ENCODE measurements around the gene MAP3K14. TPM values are rescaled to one million over a fixed set of nuclear protein-coding genes. Genes with fewer than 3 reads are reported as not detected.
A peak's percentile ranks its signal among the peaks of the same experiment; 100 is the strongest.

MAP3K14 gene
- total RNA-seq, 1 experiment from 2014 or later = 16.4 TPM

- H3K79me2 ChIP-seq (ENCODE audit: insufficient read depth, low read length) = peaks cover 21% of the 10 kb centered on the region
- H3K9me2 ChIP-seq (ENCODE audit: insufficient read depth) = no peaks in the 10 kb centered on the region
- no peaks in the 10 kb centered on the region for H4K20me1 ChIP-seq (ENCODE audit: insufficient read depth)
- no peak overlapping the region for H3K4me2 ChIP-seq (ENCODE audit: low read length)
- H3K36me3 ChIP-seq (ENCODE audit: control insufficient read depth in 1 of 2, insufficient read depth in 2 of 2, low read length in 2 of 2) = peaks cover 37 to 55% of the 10 kb centered on the region in 2 experiments
- no TSS peak for BruUV-seq (replicated peaks)
- POLR2A ChIA-PET = no interaction called here
- no peak overlapping the region for H3K4me3 ChIP-seq (replicated peaks in 1 of 2; ENCODE audit: low read depth in 1 of 2, low read length in 2 of 2)
- ATAC-seq (peak; percentile 75), DNase-seq (ENCODE audit: low read depth, low spot score) (no peak)
- peak; percentile 23 to 60 (median 52); a peak in 5 of 6 replicates for TF ChIP-seq CTCF (IDR thresholded peaks at IDR 0.05 in 2 of 3, conservative IDR thresholded peaks at IDR 0.05 in 1 of 3; ENCODE audit: borderline replicate concordance in 1 of 3, insufficient read depth in 1 of 3, low read depth in 2 of 3, low read length in 2 of 3)
- TF ChIP-seq RAD21 (IDR thresholded peaks at IDR 0.05; ENCODE audit: low read depth) = peak; percentile 48
- TF ChIP-seq POLR2A (IDR thresholded peaks at IDR 0.05; ENCODE audit: borderline replicate concordance, extremely low read depth, insufficient read depth, insufficient read length) = no peak
- no peak for TF ChIP-seq JUND (IDR thresholded peaks at IDR 0.05)
- CTCF ChIA-PET = interaction anchor here (0.9 kb wide), 1 partner anchor 9 kb away, joined by 3 read pairs; no protein-coding TSS in a partner anchor
- no peak overlapping the region for H2AFZ ChIP-seq (ENCODE audit: low read depth, low read length, poor library complexity, severe bottlenecking)
- H3K4me1 ChIP-seq (ENCODE audit: control insufficient read depth in 1 of 2, insufficient read depth in 2 of 2, low read length in 2 of 2) = peaks cover 6 to 22% of the 10 kb centered on the region in 2 experiments
- RAD21 ChIA-PET (ENCODE audit: low non-redundant PET in 1 of 2, low total read pairs in 2 of 2, uncharacterized antibody in 2 of 2, unreplicated experiment in 2 of 2) = interaction anchor here in 1 of 2 experiments (0.8 kb wide), 1 partner anchor 27 kb away, joined by 3 read pairs; no protein-coding TSS in a partner anchor
- no peak overlapping the region for H3K9ac ChIP-seq (ENCODE audit: low read length)
- H3K27me3 ChIP-seq (ENCODE audit: insufficient read depth, low read length) = no peaks in the 10 kb centered on the region
- peak overlapping the region; percentile 42 for H3K27ac ChIP-seq (ENCODE audit: low read depth, low read length)
- intact Hi-C loops (cut with micrococcal nuclease) = no loop called here
- no peaks in the 10 kb centered on the region for H3K9me3 ChIP-seq (ENCODE audit: control insufficient read depth in 1 of 2, insufficient read depth in 1 of 2, low read depth in 1 of 2, low read length in 2 of 2)
These were observed 32.4 kb downstream of the MAP3K14 start for GRCh38 chr17:45284176-45285140.

- Histone ChIP-seq H3K36me3 (ENCODE audit: control insufficient read depth in 1 of 2, insufficient read depth in 2 of 2, low read length in 2 of 2) (peaks cover 29 to 48% of the 10 kb centered on the region in 2 experiments), H3K4me2 (ENCODE audit: low read length) (no peak overlapping the region), H3K9me2 (ENCODE audit: insufficient read depth) (no peaks in the 10 kb centered on the region), H2AFZ (ENCODE audit: low read depth, low read length, poor library complexity, severe bottlenecking) (no peak overlapping the region), H3K27ac (ENCODE audit: low read depth, low read length) (peak overlapping the region; percentile 42), H3K27me3 (ENCODE audit: insufficient read depth, low read length) (no peaks in the 10 kb centered on the region), H3K9ac (ENCODE audit: low read length) (no peak overlapping the region), H3K9me3 (ENCODE audit: control insufficient read depth in 1 of 2, insufficient read depth in 1 of 2, low read depth in 1 of 2, low read length in 2 of 2) (no peaks in the 10 kb centered on the region), H3K4me3 (replicated peaks in 1 of 2; ENCODE audit: low read depth in 1 of 2, low read length in 2 of 2) (no peak overlapping the region), H3K4me1 (ENCODE audit: control insufficient read depth in 1 of 2, insufficient read depth in 2 of 2, low read length in 2 of 2) (peaks cover 6 to 28% of the 10 kb centered on the region in 2 experiments), H4K20me1 (ENCODE audit: insufficient read depth) (no peaks in the 10 kb centered on the region), H3K79me2 (ENCODE audit: insufficient read depth, low read length) (peaks cover 13% of the 10 kb centered on the region)
- ChIA-PET RAD21 (ENCODE audit: low non-redundant PET in 1 of 2, low total read pairs in 2 of 2, uncharacterized antibody in 2 of 2, unreplicated experiment in 2 of 2) (interaction anchor here in 1 of 2 experiments (0.8 kb wide), 1 partner anchor 28 kb away, joined by 3 read pairs; no protein-coding TSS in a partner anchor), CTCF (interaction anchor here (0.9 kb wide), 1 partner anchor 10 kb away, joined by 3 read pairs; no protein-coding TSS in a partner anchor), POLR2A (no interaction called here)
- no peak for DNase-seq (ENCODE audit: low read depth, low spot score)
- intact Hi-C loops (cut with micrococcal nuclease) = no loop called here
- no peak for ATAC-seq
- BruUV-seq (replicated peaks) = no TSS peak
- TF ChIP-seq ZBTB33 (IDR thresholded peaks at IDR 0.05; ENCODE audit: extremely low read depth, insufficient replicate concordance, low read length) (no peak), YY1 (IDR thresholded peaks at IDR 0.05; ENCODE audit: extremely low read depth, insufficient replicate concordance, low read depth, low read length) (no peak), SRF (IDR thresholded peaks at IDR 0.05; ENCODE audit: low read depth) (no peak), FOSL1 (IDR thresholded peaks at IDR 0.05; ENCODE audit: low read depth) (no peak), ELF1 (IDR thresholded peaks at IDR 0.05; ENCODE audit: borderline replicate concordance, low read depth) (no peak), SIN3A (IDR thresholded peaks at IDR 0.05; ENCODE audit: low read depth) (no peak), ATF3 (IDR thresholded peaks at IDR 0.05) (no peak), SP1 (IDR thresholded peaks at IDR 0.05; ENCODE audit: low read depth) (no peak), EGR1 (IDR thresholded peaks at IDR 0.05; ENCODE audit: low read depth) (no peak)
These were observed 33.1 kb downstream of the MAP3K14 start for GRCh38 chr17:45283711-45284110.

Measured in HCT116 (cell line).